ENCODE data around the gene RHOT1.
"Not testable (repeated sequence)": the region's sequence is repeated elsewhere in the genome, so short reads cannot be mapped to it uniquely, and the experiment has no call there.

RHOT1 gene

GRCh38 chr17:32124985-32125847 lies 17.1 kb upstream of the RHOT1 start:
- DNase-seq, result no peak

DNA sequence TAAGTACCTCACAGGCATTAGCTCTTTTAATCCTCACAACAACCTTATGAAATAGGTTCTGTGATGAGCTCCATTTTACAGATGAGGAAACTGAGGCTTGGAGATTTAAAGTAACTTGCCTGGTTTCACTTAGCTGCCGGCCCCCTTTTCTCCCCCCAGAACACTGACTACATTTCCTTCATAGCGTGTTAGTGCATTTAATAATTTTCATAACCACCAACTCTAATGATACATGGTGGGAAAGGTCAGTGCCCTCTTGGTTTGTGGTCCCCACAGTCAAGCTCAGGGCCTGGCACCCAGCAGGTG lies 16.5 kb upstream of the RHOT1 start:
- no peak for DNase-seq

GRCh38 chr17:32126325-32126724 lies 16.0 kb upstream of the RHOT1 start:
- DNase-seq, result no peak

- DNase-seq, result no peak
Measured at GRCh38 chr17:32126746-32127145, 15.6 kb upstream of the RHOT1 start.

GRCh38 chr17:32127158-32127897 lies 15.0 kb upstream of the RHOT1 start:
- DNase-seq, result peak; percentile 80

DNA sequence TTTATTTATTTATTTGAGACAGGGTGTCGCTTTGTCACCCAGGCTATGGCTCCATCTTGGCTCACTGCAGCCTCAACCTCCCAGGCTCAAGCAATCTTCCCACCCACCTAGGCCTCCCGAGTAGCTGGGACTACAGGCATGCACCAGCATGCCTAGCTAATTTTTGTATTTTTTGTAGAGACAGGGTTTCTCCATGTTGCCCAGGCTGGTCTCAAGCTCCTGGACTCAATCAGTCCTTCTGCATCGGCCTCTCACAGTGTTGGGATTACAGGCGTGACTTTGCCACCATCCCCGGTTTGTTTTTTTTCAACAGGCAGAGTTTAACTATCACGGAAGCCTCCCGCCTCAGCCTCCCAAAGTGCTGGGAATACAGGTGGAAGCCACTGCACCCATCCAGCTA lies 13.8 kb upstream of the RHOT1 start:
- not testable (repeated sequence) for DNase-seq

DNA sequence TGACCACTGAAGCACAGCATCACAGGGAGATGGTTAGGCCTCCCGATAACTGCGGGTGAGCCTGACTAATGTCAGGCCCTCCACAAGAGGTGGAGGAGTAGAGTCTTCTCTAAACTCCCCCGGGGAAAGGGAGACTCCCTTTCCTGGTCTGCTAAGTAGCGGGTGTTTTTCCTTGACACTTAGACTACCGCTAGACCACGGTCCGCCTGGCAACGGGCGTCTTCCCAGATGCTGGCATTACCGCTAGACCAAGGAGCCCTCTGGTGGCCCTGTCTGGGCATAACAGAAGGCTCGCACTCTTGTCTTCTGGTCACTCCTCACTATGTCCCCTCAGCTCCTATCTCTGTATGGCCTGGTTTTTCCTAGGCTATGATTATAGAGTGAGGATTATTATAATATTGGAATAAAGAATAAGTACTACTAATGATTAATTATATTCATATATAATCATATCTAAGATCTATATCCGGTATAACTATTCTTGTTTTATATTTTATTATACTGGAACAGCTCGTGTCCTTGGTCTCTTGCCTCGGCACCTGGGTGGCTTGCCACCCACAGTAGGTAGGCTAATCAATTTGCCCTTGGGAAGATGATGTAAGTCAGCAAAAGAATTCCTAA lies 6.7 kb upstream of the RHOT1 start:
- DNase-seq, result peak; percentile 24

DNA sequence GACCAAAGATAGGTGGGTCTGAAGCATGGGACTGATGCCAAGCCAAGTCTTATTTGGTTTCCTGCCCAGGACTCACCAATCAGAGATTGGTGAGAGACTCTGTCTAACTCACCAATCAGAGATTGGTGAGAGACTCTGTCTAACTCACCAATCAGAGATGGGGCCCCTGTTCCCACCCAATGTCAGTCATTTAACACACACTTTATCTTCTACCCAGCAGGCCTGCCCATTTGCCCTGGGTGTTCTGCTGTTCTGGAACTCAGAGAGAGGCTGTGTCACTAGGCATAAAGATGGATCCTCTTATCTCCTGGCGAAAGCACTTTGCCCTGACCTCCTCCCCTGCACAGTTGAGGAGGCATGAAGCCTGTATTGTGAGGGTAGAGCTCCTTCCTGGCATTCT lies 5.4 kb upstream of the RHOT1 start:
- DNase-seq, result no peak

- not testable (repeated sequence) for DNase-seq
Measured at GRCh38 chr17:32139504-32139903, 2.8 kb upstream of the RHOT1 start.

- no peak for DNase-seq
Measured at GRCh38 chr17:32141258-32141657, 1.0 kb upstream of the RHOT1 start.

- no peak for DNase-seq
Measured at GRCh38 chr17:32141679-32142037, 644 bp upstream of the RHOT1 start.

DNA sequence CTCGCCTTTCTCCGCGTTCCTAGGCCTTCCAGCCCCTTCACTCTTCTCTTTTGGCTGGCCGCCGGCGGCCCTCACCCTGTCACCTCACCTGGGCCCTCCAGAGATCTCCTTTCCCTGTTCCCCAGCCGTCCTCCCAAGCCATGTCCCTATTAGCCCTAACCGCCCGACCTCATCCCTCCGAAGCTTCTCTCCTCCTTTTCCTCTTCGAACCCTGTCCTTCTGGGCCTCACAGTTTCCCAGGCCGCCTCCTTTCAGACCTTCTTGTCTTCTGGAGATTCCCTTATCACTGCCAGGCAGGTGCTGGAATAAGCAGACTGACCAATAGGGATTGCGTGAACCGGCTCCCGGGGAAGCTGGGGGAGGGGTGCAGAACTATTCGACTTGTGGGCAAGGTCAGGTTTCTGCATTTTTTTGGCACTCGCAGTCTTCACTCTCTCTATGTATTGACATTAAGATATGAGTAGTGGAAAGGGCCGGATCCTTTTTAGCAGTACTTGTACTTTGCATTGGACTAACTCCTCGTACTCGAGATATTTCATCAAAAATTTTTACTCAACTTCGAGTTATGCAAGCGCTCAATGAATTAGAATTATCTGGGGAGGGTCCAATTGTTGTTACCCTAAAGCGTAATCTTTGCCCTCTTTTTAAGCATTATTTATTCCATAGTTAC lies 690 bp downstream of the RHOT1 start:
- DNase-seq, result peak; percentile 21

DNA sequence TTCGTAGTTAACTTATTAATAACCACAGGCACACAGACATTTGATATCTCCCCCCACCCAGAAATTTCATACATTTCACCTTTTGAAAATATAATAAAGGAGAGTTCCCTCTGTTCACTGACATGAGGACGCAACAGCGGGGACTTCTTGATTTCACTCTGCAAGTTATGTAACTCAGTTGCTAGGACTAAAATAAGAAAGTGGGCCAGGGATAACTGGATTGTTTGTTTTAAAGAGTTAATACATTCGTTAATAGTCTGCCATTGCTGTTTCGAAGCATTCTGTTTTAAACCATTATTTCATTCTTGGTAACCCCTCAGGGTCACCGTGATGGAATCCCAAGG lies 1.2 kb downstream of the RHOT1 start:
- DNase-seq, result no peak

DNA sequence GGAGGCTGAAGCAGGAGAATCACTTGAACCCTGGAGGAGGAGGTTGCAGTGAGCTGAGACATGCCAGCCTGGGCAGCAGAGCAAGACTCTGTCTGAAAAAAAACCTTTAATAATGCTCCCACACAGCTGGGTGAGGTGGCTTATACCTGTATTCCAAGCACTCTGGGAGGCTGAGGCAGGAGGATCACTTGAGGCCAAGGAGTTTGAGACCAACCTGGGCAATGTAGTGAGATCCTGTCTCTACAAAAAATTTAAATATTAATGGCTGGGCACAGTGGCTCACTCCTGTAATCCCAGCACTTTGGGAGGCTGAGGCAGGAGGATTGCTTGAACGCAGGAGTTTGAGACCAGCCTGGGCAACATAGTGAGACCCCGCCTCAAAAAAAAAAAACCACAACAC lies 2.1 kb downstream of the RHOT1 start:
- not testable (repeated sequence) for DNase-seq

DNA sequence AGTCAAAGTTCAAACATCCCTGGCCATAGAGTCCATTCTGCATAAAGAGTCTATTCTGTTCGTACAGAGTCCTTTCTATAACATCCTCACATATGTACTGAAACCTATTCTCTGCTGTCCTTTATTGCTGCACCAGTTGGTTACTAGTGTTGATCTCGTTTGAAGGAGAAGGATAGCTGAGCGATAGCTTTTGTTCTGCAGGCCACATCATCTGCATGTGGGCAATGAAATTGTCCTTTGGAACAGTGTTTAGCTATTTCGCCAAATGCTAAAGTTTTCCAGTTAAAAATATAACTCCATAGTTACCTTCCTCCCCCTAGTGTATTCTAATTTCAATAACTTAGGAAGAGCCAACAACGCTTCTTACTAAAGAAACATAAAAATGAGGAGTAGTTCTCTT lies 6.0 kb downstream of the RHOT1 start:
- no peak for DNase-seq

- DNase-seq, result no peak
Measured at GRCh38 chr17:32150358-32150757, 8.1 kb downstream of the RHOT1 start.

GRCh38 chr17:32152130-32152529 lies 9.8 kb downstream of the RHOT1 start:
- DNase-seq, result no peak

DNA sequence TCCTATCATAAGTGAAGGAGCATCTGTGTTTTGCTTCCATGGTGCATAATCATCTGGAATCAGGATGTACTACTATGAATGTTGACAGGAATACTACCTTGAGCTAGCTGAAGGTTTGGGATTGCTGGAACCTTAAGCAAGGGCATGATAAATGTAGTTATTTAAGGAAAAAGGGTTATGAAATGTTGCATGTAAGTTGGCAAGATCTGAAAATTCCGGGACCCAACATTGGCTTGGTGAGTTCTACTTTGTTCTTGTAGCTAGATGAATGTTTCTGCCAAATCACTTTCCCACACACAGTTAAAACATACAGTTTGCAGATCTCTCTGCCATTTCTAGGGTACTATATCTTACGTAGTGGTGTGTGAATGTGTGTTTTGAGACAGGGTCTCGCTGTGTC lies 13.6 kb downstream of the RHOT1 start:
- DNase-seq, result no peak

GRCh38 chr17:32156656-32157055 lies 14.4 kb downstream of the RHOT1 start:
- no peak for DNase-seq

GRCh38 chr17:32157225-32157624 lies 14.9 kb downstream of the RHOT1 start:
- DNase-seq, result no peak

DNA sequence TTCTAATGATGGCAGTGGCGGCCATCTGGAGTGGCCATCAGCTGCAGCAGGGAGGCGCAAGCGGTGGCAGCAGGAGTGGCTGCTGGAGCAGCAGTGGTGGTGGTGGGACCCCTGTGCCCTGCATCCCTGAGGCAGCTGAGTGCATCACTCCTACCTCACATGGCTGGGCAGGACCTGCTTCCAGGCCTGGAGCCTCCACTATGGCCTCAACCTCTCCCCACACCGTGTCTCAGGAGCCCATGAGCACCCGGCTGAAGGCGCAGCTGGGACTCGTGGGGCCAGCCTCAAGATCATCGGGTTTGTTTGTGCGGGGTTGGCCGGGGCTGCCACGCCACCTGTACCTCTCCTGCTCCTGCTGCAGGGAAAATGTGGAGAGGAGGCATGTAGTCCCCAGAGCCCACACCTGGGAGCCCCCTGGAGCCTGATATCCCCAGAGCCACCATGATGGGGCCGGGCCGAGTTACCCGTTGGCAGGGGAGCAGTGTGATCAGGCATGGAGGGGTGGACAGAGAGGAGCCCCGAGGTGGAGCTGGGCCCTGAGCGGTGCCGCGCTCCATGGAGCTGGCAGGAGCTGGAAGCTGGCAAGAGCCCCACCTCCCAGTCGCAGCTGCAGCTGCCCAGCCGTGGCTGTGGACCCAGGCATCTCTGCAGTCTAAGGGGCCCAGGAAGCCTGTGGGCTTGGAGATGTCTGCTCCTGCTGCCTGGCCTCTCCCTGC lies 16.7 kb downstream of the RHOT1 start:
- no peak for DNase-seq

- DNase-seq, result no peak
Measured at GRCh38 chr17:32159586-32160438, 17.5 kb downstream of the RHOT1 start.

Measured in activated naive CD4-positive, alpha-beta T cell treated with Interleukin-2 at 50 U/mL for 16 hours (primary cell).